Colon (tissue), 2 donors: Measurements from ENCODE around the gene FUS.

ENCODE experiments used
- FAIRE-seq: peaks from 2 replicates; lab custom pipeline; 2012; peaks lifted over from hg19 to GRCh38; lab: Jason Lieb, UNC
- donor health status: control.
- donor health status: control.

FUS gene

DNA sequence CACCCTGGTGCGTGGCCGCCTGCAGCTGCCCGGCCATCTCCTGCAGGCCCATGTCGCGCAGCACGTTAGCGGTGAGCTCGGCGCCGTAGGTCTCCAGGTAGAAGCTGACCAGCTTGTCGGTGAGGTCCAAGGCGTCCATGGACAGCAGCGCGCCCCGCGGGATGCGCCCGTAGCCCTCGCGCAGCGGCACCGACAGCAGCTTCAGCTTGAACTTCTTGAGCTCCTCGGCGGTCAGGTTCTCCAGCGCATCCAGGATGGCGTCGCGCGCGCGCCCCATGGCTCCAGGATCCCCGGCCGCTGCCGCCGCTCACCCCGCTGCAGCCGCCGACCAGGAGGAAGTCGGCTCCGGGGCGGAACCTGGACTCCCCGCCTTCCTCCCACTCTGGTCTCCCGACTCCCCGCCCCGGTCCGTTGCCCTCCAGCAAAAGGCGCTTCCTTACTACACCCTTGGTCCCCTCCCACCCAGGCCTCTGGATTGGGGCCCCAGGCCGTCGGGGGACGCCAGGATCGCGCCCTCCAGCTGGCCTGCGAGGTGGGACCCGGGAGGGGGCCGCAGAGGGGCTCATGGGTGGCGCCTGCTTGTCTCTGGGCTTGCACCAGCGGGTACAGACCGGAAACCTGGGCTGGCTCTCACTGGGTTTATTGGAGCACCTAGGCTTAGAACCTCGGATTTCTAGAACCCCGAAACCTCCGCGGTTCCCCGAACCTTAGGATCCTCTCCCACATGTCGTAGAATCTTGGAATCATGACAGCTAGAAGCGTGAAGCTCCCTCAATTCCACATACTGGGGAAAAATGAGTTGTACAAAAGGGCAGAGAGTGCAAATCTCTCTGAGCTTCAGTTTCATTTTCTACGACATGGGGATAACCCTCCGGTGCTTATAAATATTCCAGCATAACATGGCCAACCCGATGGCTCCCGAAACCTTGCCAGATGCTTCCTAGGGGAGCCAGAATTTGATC is 22.8 kb downstream of the FUS start, which contains the start of gene PYCARD:
PYCARD (minus strand) TSS at position 347 of the 962 bp plus-strand sequence; CDS start at position 277, 70 bp downstream.
- no peak for FAIRE-seq

DNA sequence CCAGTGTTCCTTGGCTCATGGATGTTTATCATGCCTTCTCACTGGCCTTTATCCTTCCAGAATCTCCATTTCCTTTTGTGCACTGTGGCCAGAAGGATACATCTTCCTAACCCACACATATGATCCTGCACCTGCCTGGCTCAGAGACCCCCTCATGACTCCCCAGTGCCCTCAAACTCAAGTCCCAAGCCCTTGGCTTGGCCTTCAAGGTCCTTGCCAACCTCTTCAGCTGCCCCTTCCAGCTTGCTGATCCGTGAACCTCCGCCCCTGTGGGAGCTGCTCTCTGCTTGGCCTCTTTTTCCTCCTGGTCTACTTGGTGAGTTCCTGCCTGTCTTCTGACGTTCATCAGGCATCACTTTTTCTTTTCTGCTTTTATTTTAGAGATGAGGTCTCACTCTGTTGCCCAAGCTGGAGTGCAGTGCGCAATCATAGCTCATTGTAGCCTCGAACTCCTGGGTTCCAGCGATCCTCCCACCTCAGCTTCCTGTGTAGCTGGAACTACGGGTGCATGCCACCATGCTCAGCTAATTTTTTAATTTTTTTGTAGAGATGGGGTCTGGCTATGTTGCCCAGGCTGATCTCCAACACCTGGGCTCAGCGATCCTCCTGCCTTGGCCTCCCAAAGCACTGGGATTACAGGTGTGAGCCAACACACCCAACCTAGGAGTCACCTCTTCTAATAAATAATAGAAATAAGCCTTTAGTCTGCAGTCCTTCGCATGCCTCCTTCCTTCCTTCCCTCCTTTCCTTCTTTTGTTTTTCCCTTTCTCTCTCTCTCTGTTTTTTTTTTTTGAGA is 25.1 kb downstream of the FUS start:
- FAIRE-seq: no peak

- no peak for FAIRE-seq
Measured at GRCh38 chr16:31206776-31207175, 26.8 kb downstream of the FUS start.

GRCh38 chr16:31213342-31213741 is 33.4 kb downstream of the FUS start:
- no peak for FAIRE-seq

- FAIRE-seq: no peak
Measured at GRCh38 chr16:31213877-31214707, 34.2 kb downstream of the FUS start, which contains the start of gene TRIM72. Gene TRIM72 (plus strand): TSS chr16:31214119. CDS start chr16:31214739, 620 bp downstream.

GRCh38 chr16:31214708-31215286 is 34.9 kb downstream of the FUS start:
- no peak for FAIRE-seq

- no peak for FAIRE-seq
Measured at GRCh38 chr16:31215287-31216162, 35.6 kb downstream of the FUS start.

DNA sequence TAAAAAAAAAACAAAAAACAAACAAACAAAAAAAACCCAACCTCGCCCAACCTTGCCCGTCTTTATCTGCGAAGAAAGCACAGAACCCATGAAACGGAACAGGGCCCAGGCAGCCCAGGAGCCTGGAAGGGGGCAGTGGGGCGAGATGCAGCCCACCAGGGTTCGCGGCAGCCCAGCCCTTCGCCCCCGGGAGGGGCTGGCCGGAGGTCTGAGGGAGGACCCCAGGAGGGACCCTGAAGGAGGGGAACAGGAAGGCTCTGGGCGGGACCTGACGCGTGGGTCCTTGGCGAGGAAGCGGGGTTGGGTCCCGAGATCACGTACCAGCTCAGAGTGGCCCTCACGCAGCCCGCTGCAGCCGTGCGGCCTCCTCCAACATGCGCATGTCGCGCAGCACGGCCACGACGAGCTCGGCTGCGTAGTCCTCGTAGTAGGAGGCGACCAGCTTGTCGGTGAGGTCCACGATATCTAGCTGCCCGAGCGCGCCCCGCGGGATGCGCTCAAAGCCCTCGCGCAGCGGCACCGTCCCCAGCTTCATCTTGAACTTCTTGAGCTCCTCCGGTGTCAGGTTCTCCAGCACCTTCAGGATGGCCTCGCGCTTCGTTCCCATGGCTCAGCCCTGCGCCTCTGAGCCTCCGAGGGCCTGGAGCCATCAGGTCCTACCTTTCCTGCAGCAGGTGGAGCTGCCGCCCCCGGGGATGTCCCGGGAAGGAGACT is 36.6 kb downstream of the FUS start, which contains the start of gene PYDC1:
PYDC1 (minus strand) TSS at position 714 of the 714 bp plus-strand sequence; CDS start at position 607, 107 bp downstream.
- no peak for FAIRE-seq

DNA sequence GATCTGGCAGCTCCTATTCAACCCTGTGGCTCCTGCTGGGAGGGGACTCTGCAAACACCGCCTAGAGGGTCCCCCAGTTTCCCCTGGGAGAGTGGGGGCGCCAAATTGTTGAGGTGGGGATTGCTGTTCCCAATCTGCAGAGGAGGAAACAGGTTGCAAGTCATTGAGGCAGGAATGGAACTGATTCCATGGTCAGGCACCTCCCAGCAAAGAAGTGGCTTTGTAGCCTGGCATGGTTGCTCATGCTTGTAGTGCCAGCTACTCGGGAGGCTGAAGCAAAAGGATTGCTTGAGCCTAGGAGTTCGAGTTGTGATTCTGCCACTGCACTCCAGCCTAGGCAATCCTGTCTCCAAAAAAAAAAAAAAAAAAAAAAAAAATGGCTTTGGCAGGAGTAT is 37.2 kb downstream of the FUS start:
- no peak for FAIRE-seq

GRCh38 chr16:31219154-31219741 is 39.3 kb downstream of the FUS start:
- no peak for FAIRE-seq

DNA sequence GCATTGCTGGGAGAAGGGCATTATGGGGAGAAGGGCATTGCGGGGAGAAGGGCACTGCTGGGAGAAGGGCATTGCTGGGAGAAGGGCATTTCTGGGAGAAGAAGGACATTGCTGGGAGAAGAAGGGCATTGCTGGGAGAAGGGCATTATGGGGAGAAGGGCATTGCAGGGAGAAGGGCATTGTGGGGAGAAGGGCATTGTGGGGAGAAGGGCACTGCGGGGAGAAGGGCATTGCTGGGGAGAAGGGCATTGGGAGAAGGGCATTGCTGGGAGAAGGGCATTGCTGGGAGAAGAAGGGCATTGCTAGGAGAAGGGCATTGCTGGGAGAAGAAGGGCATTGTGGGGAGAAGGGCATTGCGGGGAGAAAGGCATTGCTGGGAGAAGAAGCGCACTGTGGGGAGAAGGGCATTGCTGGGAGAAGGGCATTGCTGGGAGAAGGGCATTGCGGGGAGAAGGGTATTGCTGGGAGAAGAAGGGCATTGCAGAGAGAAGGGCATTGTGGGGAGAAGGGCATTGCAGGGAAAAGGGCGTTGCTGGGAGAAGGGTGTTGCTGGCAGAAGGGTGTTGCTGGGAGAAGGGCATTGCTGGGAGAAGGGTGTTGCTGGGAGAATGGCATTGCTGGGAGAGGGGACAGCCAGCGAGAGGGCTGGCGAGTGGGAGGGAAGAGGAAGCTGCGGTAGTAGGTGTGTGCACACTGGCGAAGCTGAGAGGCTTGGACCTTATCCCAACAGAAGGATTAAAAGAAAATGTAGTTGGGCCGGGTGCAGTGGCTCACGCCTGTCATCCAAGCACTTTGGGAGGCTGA is 41.6 kb downstream of the FUS start:
- no peak for FAIRE-seq

DNA sequence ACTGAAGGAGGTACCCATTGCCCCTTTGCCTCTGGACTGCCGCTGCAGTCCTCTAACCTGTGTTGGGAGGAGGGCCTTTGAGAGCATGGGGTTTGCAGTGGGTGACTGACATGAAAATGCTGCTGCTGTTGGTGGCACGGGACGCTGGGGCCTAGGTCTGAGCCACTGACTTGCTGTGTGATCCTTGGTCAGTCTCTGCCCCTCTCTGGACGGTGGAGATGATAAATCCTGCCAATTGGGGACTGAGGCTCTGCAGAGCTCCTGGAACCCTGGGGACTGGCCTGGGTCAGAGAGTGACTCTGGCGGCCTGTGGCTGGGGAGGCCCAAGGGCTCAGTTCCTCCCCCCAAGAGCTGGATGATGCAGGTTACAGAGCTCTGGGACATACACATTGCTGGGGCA is 43.1 kb downstream of the FUS start:
- FAIRE-seq: no peak

- FAIRE-seq: no peak
Measured at GRCh38 chr16:31224092-31224955, 44.4 kb downstream of the FUS start.

DNA sequence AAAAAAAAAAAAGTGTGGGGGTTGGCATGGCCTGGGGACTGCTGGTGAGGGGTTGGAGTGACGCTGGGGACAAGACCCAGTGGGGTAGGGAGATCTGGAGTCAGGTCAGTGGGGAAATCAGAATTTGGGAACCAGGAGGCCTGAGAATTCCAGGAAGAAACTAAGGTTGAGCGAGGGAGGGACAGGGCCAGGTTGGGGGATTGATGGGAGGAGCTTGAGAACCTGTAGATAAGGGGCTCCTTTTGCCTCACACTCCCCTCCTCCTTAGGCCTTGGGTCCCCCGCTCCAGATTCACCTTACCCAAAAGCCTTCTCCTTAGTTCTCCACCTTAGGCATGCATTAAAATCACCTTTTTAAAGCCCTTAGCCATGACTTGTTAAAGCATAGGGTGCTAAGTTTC is 45.3 kb downstream of the FUS start:
- no peak for FAIRE-seq

- FAIRE-seq: no peak
Measured at GRCh38 chr16:31228206-31228605, 48.3 kb downstream of the FUS start.

DNA sequence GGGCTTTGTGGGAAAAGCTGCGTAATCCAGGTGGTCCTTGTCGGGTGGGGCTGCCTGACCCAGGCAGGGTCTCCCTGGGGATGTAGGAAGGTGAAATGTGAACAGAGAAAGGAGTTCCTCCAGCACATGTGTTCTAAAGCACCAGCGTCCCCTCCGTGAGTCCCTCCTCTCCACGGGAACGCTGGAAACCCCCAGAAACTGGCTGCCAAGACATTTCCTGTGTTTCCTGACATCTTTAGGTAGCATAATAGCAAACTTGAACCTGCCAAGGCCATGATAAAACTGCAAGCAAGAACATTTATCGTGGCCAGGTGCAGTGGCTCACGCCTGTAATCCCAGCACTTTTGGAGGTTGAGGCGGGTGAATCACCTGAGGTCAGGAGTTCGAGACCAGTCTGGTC is 49.6 kb downstream of the FUS start:
- no peak for FAIRE-seq

GRCh38 chr16:31238041-31238440 is 58.1 kb downstream of the FUS start:
- FAIRE-seq: no peak
